IMR-90 (cell line): ENCODE measurements around the gene ERAS. TPM values are rescaled to one million over a fixed set of nuclear protein-coding genes. Genes with fewer than 3 reads are reported as not detected.

ENCODE experiments used
- ATAC-seq: fragments of 200-7000 bp; cut with Tn5 transposase; 2 replicates; pipeline ENCODE4 v1.9.1; 2020; ENCODE audit warnings: low read depth, mild to moderate bottlenecking, moderate library complexity
- BruUV-seq: library from RNA; stranded (reverse); fragments of 400-500 nt; replicated peaks from 2 replicates; lab custom pipeline; 2021; lab: Mats Ljungman, UMichigan
- CTCF ChIA-PET: fragments of 300-600 bp; formaldehyde crosslinking; extraction: SDS; loops from one replicate; lab custom pipeline; 2021; ENCODE audit warnings: antibody characterized with exemption; lab: Yijun Ruan, JAX
- POLR2A ChIA-PET: fragments of 300-600 bp; sonication (Branson Sonifier 250); formaldehyde crosslinking; loops from one replicate; lab custom pipeline; 2022; ENCODE audit warnings: antibody characterized with exemption; ENCODE audit not compliant: unreplicated experiment; lab: Charles Lee
- DNase-seq: peaks from one replicate; pipeline ENCODE4 v3.0.0; 2013
- H2AFZ ChIP-seq: replicated peaks from 2 replicates; pipeline ENCODE3; 2013; ENCODE audit warnings: low read length, mild to moderate bottlenecking; ENCODE audit not compliant: poor library complexity
- H2AK5ac ChIP-seq: 2 replicates; pipeline ENCODE4 v1.6.1; 2013; ENCODE audit warnings: low read depth, low read length, inconsistent platforms
- H2AK9ac ChIP-seq: replicated peaks from 2 replicates; pipeline ENCODE3; 2013; ENCODE audit warnings: mild to moderate bottlenecking, low read depth, low read length, moderate library complexity; ENCODE audit not compliant: poor library complexity
- H2BK120ac ChIP-seq: 2 replicates; pipeline ENCODE4 v1.6.1; 2013; ENCODE audit warnings: low read depth, low read length, inconsistent platforms
- H2BK15ac ChIP-seq: 3 replicates; pipeline ENCODE4 v1.6.1; 2013; ENCODE audit warnings: low read depth, low read length, inconsistent platforms
- H2BK20ac ChIP-seq: 2 replicates; pipeline ENCODE4 v1.6.1; 2013; ENCODE audit warnings: low read depth, mild to moderate bottlenecking, inconsistent platforms, low read length, moderate library complexity
- H2BK5ac ChIP-seq: 2 replicates; pipeline ENCODE4 v1.6.1; 2013; ENCODE audit warnings: mild to moderate bottlenecking, low read depth, low read length, inconsistent platforms; ENCODE audit not compliant: poor library complexity, severe bottlenecking
- H3K14ac ChIP-seq: replicated peaks from 2 replicates; pipeline ENCODE4 v1.6.1; 2013; ENCODE audit warnings: low read depth, low read length, inconsistent platforms
- H3K18ac ChIP-seq: 2 replicates; pipeline ENCODE4 v1.6.1; 2013; ENCODE audit warnings: low read depth, low read length, control low read depth
- H3K23ac ChIP-seq: 2 replicates; pipeline ENCODE4 v1.6.1; 2013; ENCODE audit warnings: low read depth, low read length, inconsistent platforms
- H3K27ac ChIP-seq: 2 replicates; pipeline ENCODE4 v1.5.1; 2013; ENCODE audit warnings: mild to moderate bottlenecking, control low read depth, low read length; ENCODE audit not compliant: insufficient read depth
- H3K27me3 ChIP-seq: 2 replicates; pipeline ENCODE4 v1.6.1; 2013; ENCODE audit warnings: low read length; ENCODE audit not compliant: control insufficient read depth, insufficient read depth
- H3K36me3 ChIP-seq: 2 replicates; pipeline ENCODE4 v1.6.1; 2013; ENCODE audit warnings: low read length, mixed read lengths; ENCODE audit not compliant: control insufficient read depth, insufficient read depth
- H3K4ac ChIP-seq: 2 replicates; pipeline ENCODE4 v1.6.1; 2013; ENCODE audit warnings: low read depth, low read length, inconsistent platforms
- H3K4me1 ChIP-seq: 2 replicates; pipeline ENCODE4 v1.6.1; 2013; ENCODE audit warnings: low read length, mixed read lengths; ENCODE audit not compliant: control insufficient read depth, insufficient read depth
- H3K4me2 ChIP-seq: 2 replicates; pipeline ENCODE4 v1.6.1; 2013; ENCODE audit warnings: low read depth, mild to moderate bottlenecking, control low read depth, low read length, moderate library complexity
- H3K4me3 ChIP-seq: 2 replicates; pipeline ENCODE4 v1.5.1; 2013; ENCODE audit warnings: low read depth, mild to moderate bottlenecking, control low read depth, low read length, moderate library complexity; ENCODE audit not compliant: insufficient read depth
- H3K56ac ChIP-seq: 2 replicates; pipeline ENCODE4 v1.6.1; 2013; ENCODE audit warnings: low read length, inconsistent platforms; ENCODE audit not compliant: insufficient read depth; ENCODE audit errors: extremely low read depth
- H3K79me1 ChIP-seq, 2 experiments: 2 replicates each; pipeline ENCODE4 v1.6.1; 2013; ENCODE audit warnings: low read length in 2 of 2, inconsistent platforms in 1 of 2, low read depth in 1 of 2
- H3K9ac ChIP-seq: 2 replicates; pipeline ENCODE4 v1.6.1; 2013; ENCODE audit warnings: low read depth, low read length, control low read depth
- H3K9me1 ChIP-seq: 2 replicates; pipeline ENCODE4 v1.6.1; 2013; ENCODE audit warnings: low read length, inconsistent platforms; ENCODE audit not compliant: insufficient read depth
- H3K9me3 ChIP-seq: 2 replicates; pipeline ENCODE4 v1.6.1; 2013; ENCODE audit warnings: low read length; ENCODE audit not compliant: control insufficient read depth, insufficient read depth
- H4K20me1 ChIP-seq: 2 replicates; pipeline ENCODE4 v1.6.1; 2013; ENCODE audit warnings: low read length, inconsistent platforms; ENCODE audit not compliant: insufficient read depth
- H4K5ac ChIP-seq: 2 replicates; pipeline ENCODE4 v1.6.1; 2013; ENCODE audit warnings: mild to moderate bottlenecking, low read depth, low read length, control low read depth
- H4K8ac ChIP-seq, 2 experiments: 2 replicates each; pipeline ENCODE4 v1.6.1; 2013; ENCODE audit warnings: low read depth in 2 of 2, low read length in 2 of 2, control low read depth in 1 of 2, inconsistent platforms in 1 of 2
- H4K91ac ChIP-seq: 2 replicates; pipeline ENCODE4 v1.6.1; 2013; ENCODE audit warnings: low read depth, low read length, inconsistent platforms; ENCODE audit not compliant: insufficient read depth
- BHLHE40 ChIP-seq: fragments of 150-350 bp; IDR thresholded peaks from 2 replicates; pipeline ENCODE4 v1.6.1; 2016; ENCODE audit warnings: mild to moderate bottlenecking, low read depth, low read length
- CEBPB ChIP-seq: IDR thresholded peaks from 2 replicates; pipeline ENCODE4 v1.6.1; 2012; ENCODE audit warnings: low read depth, low read length, improper control_type of control experiment
- CHD1 ChIP-seq: IDR thresholded peaks from 2 replicates; pipeline ENCODE4 v1.6.1; 2012; ENCODE audit warnings: low read depth, low read length, improper control_type of control experiment
- CTCF ChIP-seq: conservative IDR thresholded peaks from 2 replicates; pipeline ENCODE4 v1.5.1; 2012; ENCODE audit warnings: mild to moderate bottlenecking, low read depth, low read length, improper control_type of control experiment
- ELK1 ChIP-seq: fragments of 150-350 bp; IDR thresholded peaks from 2 replicates; pipeline ENCODE4 v1.6.1; 2016; ENCODE audit warnings: low read depth, mild to moderate bottlenecking, low read length, moderate library complexity, borderline replicate concordance
- FOS ChIP-seq: fragments of 150-350 bp; IDR thresholded peaks from 2 replicates; pipeline ENCODE4 v1.6.1; 2016; ENCODE audit warnings: low read depth, low read length
- MAFK ChIP-seq: IDR thresholded peaks from 2 replicates; pipeline ENCODE4 v1.6.1; 2012; ENCODE audit warnings: low read depth, low read length, improper control_type of control experiment
- MAZ ChIP-seq: IDR thresholded peaks from 2 replicates; pipeline ENCODE4 v1.6.1; 2012; ENCODE audit warnings: low read depth, mild to moderate bottlenecking, low read length, improper control_type of control experiment, moderate library complexity, borderline replicate concordance
- MXI1 ChIP-seq: IDR thresholded peaks from 2 replicates; pipeline ENCODE4 v1.6.1; 2012; ENCODE audit warnings: low read depth, mild to moderate bottlenecking, low read length, moderate library complexity, borderline replicate concordance
- NFE2L2 ChIP-seq: fragments of 150-350 bp; IDR thresholded peaks from 2 replicates; pipeline ENCODE4 v1.6.1; 2016; ENCODE audit warnings: low read depth, mild to moderate bottlenecking, low read length
- POLR2A ChIP-seq: IDR thresholded peaks from 2 replicates; pipeline ENCODE4 v1.6.1; 2012; ENCODE audit warnings: mild to moderate bottlenecking, low read depth, low read length
- RAD21 ChIP-seq: IDR thresholded peaks from 2 replicates; pipeline ENCODE4 v1.6.1; 2012; ENCODE audit warnings: low read length, improper control_type of control experiment
- RCOR1 ChIP-seq: IDR thresholded peaks from 2 replicates; pipeline ENCODE4 v1.6.1; 2012; ENCODE audit warnings: mild to moderate bottlenecking, low read length, improper control_type of control experiment; ENCODE audit not compliant: insufficient replicate concordance
- RFX5 ChIP-seq: IDR thresholded peaks from 2 replicates; pipeline ENCODE4 v1.8.0; 2012; ENCODE audit warnings: low read depth, mild to moderate bottlenecking, low read length, moderate library complexity
- SMC3 ChIP-seq: fragments of 150-350 bp; IDR thresholded peaks from 2 replicates; pipeline ENCODE4 v1.6.1; 2016; ENCODE audit warnings: low read depth, mild to moderate bottlenecking, antibody characterized with exemption, low read length, moderate library complexity
- WGBS, 2 experiments: methylation state at CpG; one replicate each; pipeline versions ENCODE4 v1.1.5 to v1.1.7; 2013; ENCODE audit warnings: missing lambda C conversion rate in 2 of 2; ENCODE audit not compliant: insufficient read length in 1 of 2; ENCODE audit errors: extremely low coverage in 2 of 2; 5-methylcytosine and 5-hydroxymethylcytosine counted together
- dilution Hi-C: fragments of 300-500 bp; cut with HindIII; formaldehyde crosslinking; loops from one replicate; pipeline ENCODE4 v1.14.3; 2018; ENCODE audit warnings: low sequenced_read_pairs; ENCODE audit not compliant: unreplicated experiment
- in situ Hi-C: fragments of 300-500 bp; cut with MboI; formaldehyde crosslinking; loops from 3 replicates; pipeline ENCODE4 v1.14.3; 2019; ENCODE audit warnings: low sequenced_read_pairs, inconsistent platforms, mixed read lengths
- intact Hi-C: fragments of 100-400 bp; cut with micrococcal nuclease; formaldehyde crosslinking; loops from 2 replicates; pipeline ENCODE4 v1.10.0; 2022
- polyA plus RNA-seq, 3 experiments: library from polyadenylated mRNA; depleted of rRNA; stranded (reverse); fragments of >200 nt; gene quantifications; 2 replicates each; pipeline ENCODE4 v1.2.3, GENCODE V29; 2012; ENCODE audit warnings: low replicate concordance in 1 of 3
- total RNA-seq: library from RNA; depleted of rRNA; stranded (reverse); fragments of >200 nt; gene quantifications from 2 replicates; pipeline ENCODE4 v1.2.3, GENCODE V29; 2012
- TF ChIP-seq, protein P1 (sequence below): fragments of 150-350 bp; IDR thresholded peaks from 2 replicates; pipeline ENCODE4 v1.6.1; 2017; ENCODE audit warnings: mild to moderate bottlenecking, antibody characterized with exemption, low read length, low read depth

ERAS gene
- total and polyA plus RNA-seq, 2 of the 4 experiments (the other 2 are of a cell fraction) = not detected

- Histone ChIP-seq H3K9me3 (no peaks in the 10 kb centered on the region), H4K8ac (no peak overlapping the region), H2BK5ac (no peak overlapping the region), H3K4me1 (no peaks in the 10 kb centered on the region), H4K91ac (no peak overlapping the region), H3K9ac (no peak overlapping the region), H3K4me2 (no peak overlapping the region), H4K20me1 (no peaks in the 10 kb centered on the region; the same call in 1 of the 2 replicates), H3K56ac (no peak overlapping the region), H3K14ac (no peak overlapping the region), H2AK9ac (peak overlapping the region; percentile 72), H2BK20ac (no peak overlapping the region), H2BK120ac (no peak overlapping the region), H2BK15ac (no peak overlapping the region), H3K9me1 (no peaks in the 10 kb centered on the region), H2AK5ac (no peak overlapping the region), H4K5ac (no peak overlapping the region), H3K27ac (no peak overlapping the region), H3K79me1 (no peaks in the 10 kb centered on the region), H3K4ac (no peak overlapping the region), H3K36me3 (no peaks in the 10 kb centered on the region), H3K18ac (no peak overlapping the region), H3K23ac (no peak overlapping the region), H3K4me3 (no peak overlapping the region), H3K27me3 (peaks cover 22% of the 10 kb centered on the region), H2AFZ (no peak overlapping the region)
- ATAC-seq (no peak), DNase-seq (no peak)
- no CpG with 5 or more reads among the region's 1 CpG for WGBS, 2 experiments
- dilution Hi-C loops = no loop called here
- ChIA-PET CTCF (no interaction called here), POLR2A (no interaction called here)
- in situ Hi-C loops = no loop called here
- no TSS peak for BruUV-seq
- intact Hi-C loops = no loop called here
- TF ChIP-seq MXI1 = no peak
- no peak for TF ChIP-seq BHLHE40
- TF ChIP-seq RAD21 = no peak
- no peak for TF ChIP-seq MAFK
- no peak for TF ChIP-seq NFE2L2
- no peak for TF ChIP-seq CEBPB
- TF ChIP-seq FOS = no peak
- TF ChIP-seq, protein P1, sequence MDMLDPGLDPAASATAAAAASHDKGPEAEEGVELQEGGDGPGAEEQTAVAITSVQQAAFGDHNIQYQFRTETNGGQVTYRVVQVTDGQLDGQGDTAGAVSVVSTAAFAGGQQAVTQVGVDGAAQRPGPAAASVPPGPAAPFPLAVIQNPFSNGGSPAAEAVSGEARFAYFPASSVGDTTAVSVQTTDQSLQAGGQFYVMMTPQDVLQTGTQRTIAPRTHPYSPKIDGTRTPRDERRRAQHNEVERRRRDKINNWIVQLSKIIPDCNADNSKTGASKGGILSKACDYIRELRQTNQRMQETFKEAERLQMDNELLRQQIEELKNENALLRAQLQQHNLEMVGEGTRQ = no peak
- no peak for TF ChIP-seq SMC3
- TF ChIP-seq RFX5 = no peak
- TF ChIP-seq ELK1 = no peak
- TF ChIP-seq RCOR1 = no peak
- no peak for TF ChIP-seq CHD1
- no peak for TF ChIP-seq MAZ
- no peak for TF ChIP-seq CTCF
- TF ChIP-seq POLR2A = no peak
These were observed 41.1 kb upstream of the ERAS start for GRCh38 chrX:48785186-48785539.
